GM19468 (cell line): ENCODE measurements around the gene DNAH2.
"Not testable (repeated sequence)": the region's sequence is repeated elsewhere in the genome, so short reads cannot be mapped to it uniquely, and the experiment has no call there.

ENCODE experiments used
- ATAC-seq: cut with Tn5 transposase; IDR thresholded peaks from one replicate; pipeline ENCODE4 v1.9.1; 2021; ENCODE audit warnings: mild to moderate bottlenecking, moderate library complexity, moderate number of reproducible peaks; ENCODE audit not compliant: unreplicated experiment; ENCODE audit errors: extremely low read depth

Gene DNAH2

DNA sequence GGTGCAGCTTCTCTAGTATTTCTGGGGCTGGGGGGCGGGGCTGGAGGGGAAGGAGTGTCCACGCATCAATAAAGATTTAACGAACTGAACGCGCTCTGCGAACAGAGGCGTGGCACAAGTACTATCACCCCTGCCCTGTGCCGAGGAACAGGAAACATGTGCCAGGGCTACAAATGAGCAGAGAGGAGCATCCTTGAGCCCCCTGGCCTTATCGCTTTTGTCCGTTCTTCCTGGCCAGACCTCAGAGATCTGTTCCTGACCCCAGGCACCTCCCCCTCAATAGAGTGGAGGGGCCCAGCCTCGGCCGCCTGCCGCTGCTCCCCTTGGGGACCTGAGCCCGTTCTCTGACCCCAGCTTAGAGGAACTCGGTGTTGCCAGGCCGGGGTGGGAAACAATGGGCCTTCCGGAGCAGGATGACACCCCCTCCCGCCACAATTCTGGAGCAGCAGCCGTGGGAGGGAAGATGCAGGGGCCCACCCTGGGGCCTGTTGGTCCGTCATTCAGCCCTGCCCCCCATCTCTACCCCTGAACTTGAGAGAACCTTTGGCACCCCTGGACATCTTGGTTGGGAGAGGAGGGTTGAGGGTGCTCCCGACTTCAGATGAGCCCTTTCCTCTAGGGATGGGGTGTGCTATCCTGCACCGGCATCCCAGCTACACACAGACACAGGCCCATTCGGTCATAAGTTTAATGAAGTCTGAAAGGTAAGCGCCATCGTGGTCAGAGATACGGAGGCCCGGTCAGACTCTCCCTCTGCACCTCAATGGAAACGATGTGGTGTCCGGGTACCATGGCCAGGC, 138.7 kb downstream of the DNAH2 start:
- no peak for ATAC-seq

- peak; percentile 60 for ATAC-seq
These were observed 139.5 kb downstream of the DNAH2 start, which contains the start of gene NAA38 for GRCh38 chr17:7856811-7857712. Gene NAA38 (minus strand): TSS chr17:7857559. CDS start chr17:7857463, 96 bp downstream.

DNA sequence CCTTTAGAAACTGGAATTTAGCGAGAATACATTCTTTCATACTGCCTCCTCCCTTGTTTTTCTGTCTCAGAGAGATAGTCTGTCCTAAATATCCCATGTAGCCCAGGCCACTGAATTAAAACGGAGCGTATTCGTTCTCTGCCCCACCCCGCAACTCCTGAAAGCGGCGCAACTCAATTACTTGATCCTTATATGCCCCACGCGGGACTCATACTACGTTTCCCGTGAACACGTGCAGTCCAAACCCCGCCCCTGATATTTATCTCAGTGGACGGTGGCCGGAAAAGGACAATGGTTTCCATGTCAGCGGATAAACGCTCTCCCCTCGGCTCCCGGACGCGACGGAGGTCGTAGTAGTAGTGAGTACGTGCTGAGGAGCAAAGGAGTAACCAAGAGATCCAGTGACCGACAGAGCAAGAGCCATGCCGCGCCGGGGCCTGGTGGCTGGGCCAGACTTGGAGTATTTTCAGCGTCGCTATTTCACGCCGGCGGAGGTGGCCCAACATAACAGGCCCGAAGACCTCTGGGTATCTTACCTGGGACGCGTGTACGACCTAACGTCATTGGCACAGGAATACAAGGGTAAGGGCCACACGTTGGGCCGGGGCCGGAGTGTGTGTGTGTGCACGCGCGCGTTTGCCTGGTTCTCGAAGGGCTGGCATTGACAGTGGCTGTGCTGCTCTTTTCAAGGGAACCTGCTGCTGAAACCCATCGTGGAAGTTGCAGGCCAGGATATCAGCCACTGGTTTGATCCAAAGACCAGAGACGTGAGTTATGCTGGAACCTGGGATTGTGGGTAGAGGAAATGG, 140.4 kb downstream of the DNAH2 start, which contains the start of gene CYB5D1:
Gene CYB5D1, plus strand, starts transcription at position 291 of the 809 bp plus-strand sequence. Its CDS starts 132 bp downstream, at position 423.
- peak; percentile 7 for ATAC-seq

- no peak for ATAC-seq
These were observed 140.9 kb downstream of the DNAH2 start for GRCh38 chr17:7858522-7858810.

GRCh38 chr17:7859028-7859427, 141.5 kb downstream of the DNAH2 start:
- ATAC-seq = no peak

- ATAC-seq = no peak
These were observed 145.3 kb downstream of the DNAH2 start for GRCh38 chr17:7862692-7863437.

GRCh38 chr17:7864384-7864783, 146.8 kb downstream of the DNAH2 start:
- not testable (repeated sequence) for ATAC-seq

DNA sequence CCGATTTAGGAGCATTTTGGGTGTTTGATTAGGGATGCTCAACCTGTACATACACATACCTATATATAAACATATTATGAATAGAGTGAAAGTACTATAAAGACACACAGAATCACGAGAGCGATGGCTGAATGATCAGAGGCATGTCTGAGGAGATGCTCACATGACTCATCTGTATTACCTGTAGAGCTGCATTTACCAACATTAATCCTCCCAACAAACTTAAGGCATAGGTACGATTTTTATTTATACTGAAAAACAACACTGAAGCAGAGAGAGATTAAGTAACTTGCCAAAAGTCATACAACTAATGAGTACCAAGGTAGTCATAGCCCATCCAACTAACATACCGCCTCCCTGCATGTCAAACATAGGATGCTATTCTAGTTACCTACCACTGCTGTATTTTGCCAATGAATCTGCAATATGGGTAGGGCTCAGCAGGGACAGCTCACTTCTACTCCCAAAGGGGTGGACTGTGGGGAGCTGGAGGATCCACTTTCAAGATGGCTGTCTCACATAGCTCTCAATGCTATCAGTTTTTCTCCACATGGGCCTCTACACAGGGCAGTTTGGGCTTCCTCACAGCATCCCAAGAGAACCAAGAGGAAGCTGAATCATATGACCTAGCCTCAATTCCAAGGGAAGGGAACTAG, 147.6 kb downstream of the DNAH2 start:
- no peak for ATAC-seq

- ATAC-seq = no peak
These were observed 150.4 kb downstream of the DNAH2 start for GRCh38 chr17:7867881-7868329.

DNA sequence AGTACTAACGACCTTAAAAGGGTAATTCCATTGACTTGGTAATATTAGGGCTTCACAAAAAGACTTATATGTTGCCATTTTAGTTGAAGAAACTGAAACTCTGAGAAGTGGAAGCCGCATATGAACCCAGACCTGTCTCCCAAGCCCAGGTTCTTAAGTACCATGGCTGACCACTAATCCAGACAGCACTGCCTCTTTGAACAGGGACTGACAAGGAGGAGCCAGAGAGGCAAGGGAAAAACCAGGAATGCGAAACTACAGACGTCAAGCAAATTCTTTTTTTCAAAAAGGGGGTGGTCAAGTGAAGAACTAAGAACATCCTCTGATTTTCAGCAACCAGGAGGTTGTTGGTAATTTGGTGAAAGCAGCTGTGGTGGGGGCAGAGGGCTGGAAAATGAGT, 155.5 kb downstream of the DNAH2 start:
- ATAC-seq = no peak

- no peak for ATAC-seq
These were observed 158.3 kb downstream of the DNAH2 start for GRCh38 chr17:7875804-7876370.

DNA sequence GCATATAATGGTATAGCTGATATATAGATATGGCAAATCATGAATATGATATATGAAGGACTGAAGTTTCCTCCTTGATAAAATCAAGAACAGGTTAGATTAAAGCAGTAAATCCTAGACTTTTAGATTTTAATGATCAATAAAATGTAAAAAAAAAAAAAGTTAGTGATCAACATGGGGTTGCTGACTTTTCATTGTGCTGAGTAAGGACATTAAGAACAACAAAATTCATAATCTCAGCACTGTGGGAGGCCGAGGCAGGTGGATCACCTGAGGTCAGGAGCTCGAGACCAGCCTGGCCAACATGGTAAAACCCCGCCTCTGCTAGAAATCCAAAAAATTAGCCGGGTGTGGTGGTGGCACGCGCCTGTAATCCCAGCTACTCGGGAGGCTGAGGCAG, 160.7 kb downstream of the DNAH2 start:
- ATAC-seq = no peak

GRCh38 chr17:7880076-7880868, 162.7 kb downstream of the DNAH2 start:
- no peak for ATAC-seq

- ATAC-seq = no peak
These were observed 163.9 kb downstream of the DNAH2 start for GRCh38 chr17:7881276-7882054.

DNA sequence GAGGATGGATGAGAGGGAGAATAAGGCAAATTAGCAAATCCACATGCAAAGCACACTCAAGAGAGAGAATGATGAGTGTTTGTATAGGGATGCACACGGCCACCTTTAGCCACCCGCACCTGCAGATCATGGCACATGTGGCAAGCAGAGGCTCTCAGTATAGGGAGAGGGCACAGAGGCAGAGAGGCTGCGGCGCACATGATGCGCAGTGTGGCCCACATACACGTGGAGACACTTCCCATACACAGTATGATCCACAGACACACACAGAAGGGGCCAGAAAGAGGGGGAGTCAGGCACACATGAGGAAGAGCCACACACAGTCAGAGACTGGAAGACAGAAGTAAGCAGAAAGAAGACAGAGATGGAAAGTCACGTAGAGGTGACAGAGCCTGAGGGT, 164.5 kb downstream of the DNAH2 start:
- ATAC-seq = no peak

DNA sequence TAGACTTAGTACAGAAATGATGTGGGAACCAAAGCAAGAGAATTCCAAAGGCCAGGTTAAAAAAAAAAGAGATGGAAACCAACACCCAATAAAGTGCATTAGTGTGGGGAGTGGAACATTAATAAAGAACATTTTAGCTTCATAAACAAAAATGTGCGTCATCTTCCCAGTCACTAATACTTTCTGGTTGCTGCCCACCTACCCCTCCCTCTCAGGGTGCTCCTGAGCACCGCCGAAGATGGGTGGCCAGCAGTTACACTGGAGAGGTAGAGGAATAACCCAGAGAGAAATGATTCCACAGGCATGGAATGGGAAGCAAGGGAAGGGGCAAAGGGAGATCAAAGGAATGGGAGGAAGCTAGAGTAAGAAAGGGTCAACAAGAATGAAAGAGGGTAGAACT, 165.1 kb downstream of the DNAH2 start:
- no peak for ATAC-seq
